K562 (cell line): ENCODE measurements around the gene TTBK1. TPM values are rescaled to one million over a fixed set of nuclear protein-coding genes. Genes with fewer than 3 reads are reported as not detected.
A peak's percentile ranks its signal among the peaks of the same experiment; 100 is the strongest.

ENCODE experiments used
- ARNT ChIP-seq, 2 experiments: fragments of 450-650 bp; IDR thresholded peaks; 2 replicates each; pipeline ENCODE4 v1.6.1; 2016; ENCODE audit warnings: mild to moderate bottlenecking in 1 of 2
- CXXC5 ChIP-seq: fragments of 250-450 bp; sonication (Bioruptor Pico); IDR thresholded peaks from 2 replicates; pipeline ENCODE4 v1.8.0; 2022; ENCODE audit warnings: inconsistent platforms, mild to moderate bottlenecking, moderate library complexity
- FOXA3 ChIP-seq, 2 experiments: fragments of 450-650 bp in 1 of 2; sonication (generic) in 1 of 2; formaldehyde crosslinking; IDR thresholded peaks in 1 of 2; conservative IDR thresholded peaks in 1 of 2; 2 replicates each; pipeline versions ENCODE4 v1.4.0 to v1.8.0; 2020 to 2022; ENCODE audit warnings: mild to moderate bottlenecking in 2 of 2, missing genetic modification reagents in 1 of 2
- GABPA ChIP-seq: fragments of 200-800 bp; sonication (Bioruptor generic); conservative IDR thresholded peaks from 2 replicates; pipeline ENCODE4 v1.6.1; 2016; ENCODE audit warnings: low read depth, missing genetic modification characterization, missing compliant biosample characterization
- HDGF ChIP-seq: fragments of 450-650 bp; IDR thresholded peaks from 2 replicates; pipeline ENCODE4 v1.6.1; 2016
- ID3 ChIP-seq, 2 experiments: fragments of 250-450 bp in 1 of 2; fragments of 450-650 bp in 1 of 2; sonication (Bioruptor Pico) in 1 of 2; IDR thresholded peaks; 2 replicates each; pipeline versions ENCODE4 v1.6.1 to v1.8.0; 2016 to 2021; ENCODE audit warnings: mild to moderate bottlenecking in 2 of 2, moderate library complexity in 2 of 2, missing compliant biosample characterization in 1 of 2, missing genetic modification characterization in 1 of 2
- MED1 ChIP-seq: sonication (generic); formaldehyde crosslinking; IDR thresholded peaks from 2 replicates; pipeline ENCODE4 v1.8.1; 2023; ENCODE audit warnings: missing genetic modification reagents, borderline replicate concordance
- NFIX ChIP-seq: fragments of 250-450 bp; sonication (Bioruptor Pico); IDR thresholded peaks from 2 replicates; pipeline ENCODE4 v1.4.0; 2020; ENCODE audit warnings: low read depth, mild to moderate bottlenecking, moderate library complexity
- PCBP1 ChIP-seq: fragments of 200-400 bp; formaldehyde crosslinking; IDR thresholded peaks from 2 replicates; pipeline ENCODE4 v1.6.1; 2018; ENCODE audit warnings: mild to moderate bottlenecking, low read depth, low read length; ENCODE audit not compliant: poor library complexity, severe bottlenecking
- POLR2A ChIP-seq: fragments of 450-650 bp; conservative IDR thresholded peaks from 2 replicates; pipeline ENCODE4 v1.6.1; 2016
- PRMT5 ChIP-seq: sonication (generic); formaldehyde crosslinking; IDR thresholded peaks from 2 replicates; pipeline ENCODE4 v1.5.0; 2020; ENCODE audit warnings: missing genetic modification reagents
- RBM17 ChIP-seq: fragments of 200-400 bp; formaldehyde crosslinking; IDR thresholded peaks from 2 replicates; pipeline ENCODE4 v1.6.1; 2017; ENCODE audit warnings: low read depth, mild to moderate bottlenecking, low read length, borderline replicate concordance
- SNIP1 ChIP-seq: fragments of 450-650 bp; IDR thresholded peaks from 2 replicates; pipeline ENCODE4 v1.7.1; 2017; ENCODE audit warnings: low read depth, mild to moderate bottlenecking
- SRSF1 ChIP-seq: fragments of 200-400 bp; formaldehyde crosslinking; IDR thresholded peaks from 2 replicates; pipeline ENCODE4 v1.6.1; 2017; ENCODE audit warnings: mild to moderate bottlenecking, low read depth, low read length, moderate library complexity
- TBP ChIP-seq: optimal IDR thresholded peaks from 2 replicates; pipeline ENCODE3; 2011; ENCODE audit warnings: low read depth, low read length, improper control_type of control experiment
- ZBTB34 ChIP-seq: fragments of 250-450 bp; sonication (Bioruptor Pico); IDR thresholded peaks from 2 replicates; pipeline ENCODE4 v1.8.0; 2021; ENCODE audit warnings: mild to moderate bottlenecking, moderate library complexity
- ZKSCAN8 ChIP-seq: fragments of 200-800 bp; sonication (Bioruptor generic); IDR thresholded peaks from 2 replicates; pipeline ENCODE4 v1.6.1; 2016; ENCODE audit warnings: missing genetic modification characterization, missing compliant biosample characterization
- ZNF239 ChIP-seq: fragments of 250-450 bp; sonication (Bioruptor Pico); IDR thresholded peaks from 2 replicates; pipeline ENCODE4 v1.4.0; 2020; ENCODE audit warnings: mild to moderate bottlenecking
- ZNF384 ChIP-seq: IDR thresholded peaks from 2 replicates; pipeline ENCODE4 v1.6.1; 2012; ENCODE audit warnings: low read depth, low read length, improper control_type of control experiment
- ZNF766 ChIP-seq: fragments of 200-800 bp; sonication (Bioruptor generic); conservative IDR thresholded peaks from 2 replicates; pipeline ENCODE4 v1.6.1; 2016; ENCODE audit warnings: missing genetic modification characterization, missing compliant biosample characterization
- polyA plus RNA-seq, 8 experiments: library from polyadenylated mRNA; depleted of rRNA in 4 of 8; stranded (reverse) in 5 of 8; unstranded in 3 of 8; fragments of >200 nt; fragmentation: Nextera tagmentation in 2 of 8; fragmentation: Illumina TruSeq in 1 of 8; extraction: Ambion mirVana in 2 of 8; extraction: Trizol in 1 of 8; gene quantifications; 2 replicates each; pipeline versions ENCODE4 v1.2.1 to v1.2.3, GENCODE V29; 2011 to 2014; ENCODE audit warnings: inconsistent platforms in 1 of 8, missing spikeins in 1 of 8
- total RNA-seq, 7 experiments: library from RNA; depleted of rRNA in 6 of 7; stranded (reverse); fragments of >200 nt in 6 of 7; fragmentation: Illumina TruSeq in 2 of 7; extraction: Trizol in 2 of 7; gene quantifications; 2 replicates each; pipeline versions ENCODE4 v1.2.1 to v1.2.3, GENCODE V29; 2011 to 2021; ENCODE audit warnings: low replicate concordance in 1 of 7
- TF ChIP-seq, protein P1 (sequence below), 2 experiments: fragments of 450-650 bp; IDR thresholded peaks; 2 replicates each; pipeline ENCODE4 v1.6.1; 2016
- TF ChIP-seq, protein P2 (sequence below): fragments of 450-650 bp; IDR thresholded peaks from 2 replicates; pipeline ENCODE4 v1.7.1; 2018; ENCODE audit warnings: mild to moderate bottlenecking, low read depth; ENCODE audit not compliant: partially characterized antibody

Gene TTBK1
- total and polyA plus RNA-seq, 9 of the 15 experiments (the other 6 are each of a cell fraction or from before 2014, with no cell fraction given), result not detected

- TF ChIP-seq, protein P1, sequence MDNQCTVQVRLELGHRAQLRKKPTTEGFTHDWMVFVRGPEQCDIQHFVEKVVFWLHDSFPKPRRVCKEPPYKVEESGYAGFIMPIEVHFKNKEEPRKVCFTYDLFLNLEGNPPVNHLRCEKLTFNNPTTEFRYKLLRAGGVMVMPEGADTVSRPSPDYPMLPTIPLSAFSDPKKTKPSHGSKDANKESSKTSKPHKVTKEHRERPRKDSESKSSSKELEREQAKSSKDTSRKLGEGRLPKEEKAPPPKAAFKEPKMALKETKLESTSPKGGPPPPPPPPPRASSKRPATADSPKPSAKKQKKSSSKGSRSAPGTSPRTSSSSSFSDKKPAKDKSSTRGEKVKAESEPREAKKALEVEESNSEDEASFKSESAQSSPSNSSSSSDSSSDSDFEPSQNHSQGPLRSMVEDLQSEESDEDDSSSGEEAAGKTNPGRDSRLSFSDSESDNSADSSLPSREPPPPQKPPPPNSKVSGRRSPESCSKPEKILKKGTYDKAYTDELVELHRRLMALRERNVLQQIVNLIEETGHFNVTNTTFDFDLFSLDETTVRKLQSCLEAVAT (IDR thresholded peaks at IDR 0.05), result peak in 1 of 2 experiments; percentile 47; a peak in 1 of 4 replicates
- TF ChIP-seq ZBTB34 (CRISPR knock-in tag), result no peak
- TF ChIP-seq ID3 (CRISPR knock-in tag; IDR thresholded peaks at IDR 0.05), result no peak
- TF ChIP-seq ID3 (tag; IDR thresholded peaks at IDR 0.05), result peak; percentile 96
- TF ChIP-seq ZNF384, result no peak
- TF ChIP-seq GABPA (tag), result no peak; the same call in 1 of the 2 replicates
- no peak; a peak in 1 of 4 replicates for TF ChIP-seq FOXA3 (CRISPR knock-in tag; conservative IDR thresholded peaks at IDR 0.05 in 1 of 2, IDR thresholded peaks at IDR 0.05 in 1 of 2)
- peak; percentile 80 for TF ChIP-seq PCBP1
- no peak for TF ChIP-seq PRMT5 (CRISPR knock-in tag)
- TF ChIP-seq ZNF239 (CRISPR knock-in tag), result peak; percentile 27; the same call in 1 of the 2 replicates
- TF ChIP-seq CXXC5 (CRISPR knock-in tag), result peak; percentile 94
- no peak for TF ChIP-seq NFIX (CRISPR knock-in tag)
- peak; percentile 86 for TF ChIP-seq TBP
- no peak for TF ChIP-seq HDGF
- TF ChIP-seq, protein P2, sequence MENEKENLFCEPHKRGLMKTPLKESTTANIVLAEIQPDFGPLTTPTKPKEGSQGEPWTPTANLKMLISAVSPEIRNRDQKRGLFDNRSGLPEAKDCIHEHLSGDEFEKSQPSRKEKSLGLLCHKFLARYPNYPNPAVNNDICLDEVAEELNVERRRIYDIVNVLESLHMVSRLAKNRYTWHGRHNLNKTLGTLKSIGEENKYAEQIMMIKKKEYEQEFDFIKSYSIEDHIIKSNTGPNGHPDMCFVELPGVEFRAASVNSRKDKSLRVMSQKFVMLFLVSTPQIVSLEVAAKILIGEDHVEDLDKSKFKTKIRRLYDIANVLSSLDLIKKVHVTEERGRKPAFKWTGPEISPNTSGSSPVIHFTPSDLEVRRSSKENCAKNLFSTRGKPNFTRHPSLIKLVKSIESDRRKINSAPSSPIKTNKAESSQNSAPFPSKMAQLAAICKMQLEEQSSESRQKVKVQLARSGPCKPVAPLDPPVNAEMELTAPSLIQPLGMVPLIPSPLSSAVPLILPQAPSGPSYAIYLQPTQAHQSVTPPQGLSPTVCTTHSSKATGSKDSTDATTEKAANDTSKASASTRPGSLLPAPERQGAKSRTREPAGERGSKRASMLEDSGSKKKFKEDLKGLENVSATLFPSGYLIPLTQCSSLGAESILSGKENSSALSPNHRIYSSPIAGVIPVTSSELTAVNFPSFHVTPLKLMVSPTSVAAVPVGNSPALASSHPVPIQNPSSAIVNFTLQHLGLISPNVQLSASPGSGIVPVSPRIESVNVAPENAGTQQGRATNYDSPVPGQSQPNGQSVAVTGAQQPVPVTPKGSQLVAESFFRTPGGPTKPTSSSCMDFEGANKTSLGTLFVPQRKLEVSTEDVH, result no peak
- TF ChIP-seq RBM17, result no peak
- no peak for TF ChIP-seq MED1
- TF ChIP-seq SNIP1, result no peak
- no peak for TF ChIP-seq ZKSCAN8 (CRISPR knock-in tag)
- TF ChIP-seq SRSF1, result no peak
- peak; percentile 82 for TF ChIP-seq POLR2A
- peak; percentile 58; the same call in 1 of the 2 replicates for TF ChIP-seq ZNF766
- TF ChIP-seq ARNT (IDR thresholded peaks at IDR 0.05), result no peak
Observed at GRCh38 chr6:43228951-43229802, 14.1 kb upstream of the TTBK1 start, which contains the start of gene DNPH1 (continued).
